GM12878 (cell line): ENCODE measurements around the gene BMP7. TPM values are rescaled to one million over a fixed set of nuclear protein-coding genes. Genes with fewer than 3 reads are reported as not detected.

Experiments
- ATAC-seq: fragments of 200-7000 bp; cut with Tn5 transposase; 3 replicates; pipeline ENCODE4 v1.9.1; 2020; ENCODE audit warnings: mild to moderate bottlenecking, moderate library complexity
- BruUV-seq: library from RNA; stranded (reverse); fragments of 400-500 nt; replicated peaks from 2 replicates; lab custom pipeline; 2021; lab: Mats Ljungman, UMichigan
- CTCF ChIA-PET: fragments of 300-600 bp; sonication (Branson Sonifier 250); formaldehyde crosslinking; extraction: SDS; loops from one replicate; lab custom pipeline; 2021; ENCODE audit warnings: inconsistent platforms; lab: Yijun Ruan, JAX
- POLR2A ChIA-PET: fragments of 350-600 bp; formaldehyde crosslinking; extraction: SDS; loops from one replicate; lab custom pipeline; 2021; ENCODE audit warnings: inconsistent platforms; lab: Charles Lee
- RAD21 ChIA-PET: fragments of 300-600 bp; sonication (Branson Sonifier 250); formaldehyde crosslinking; loops from one replicate; lab custom pipeline; 2023; ENCODE audit warnings: antibody characterized with exemption; ENCODE audit not compliant: unreplicated experiment; lab: Charles Lee
- SMC1A ChIA-PET: fragments of 300-600 bp; sonication (Branson Sonifier 250); formaldehyde crosslinking; loops from one replicate; lab custom pipeline; 2023; ENCODE audit not compliant: unreplicated experiment, uncharacterized antibody; lab: Charles Lee
- DNase-seq: peaks from one replicate; pipeline ENCODE4 v3.0.0-alpha.2; 2011; ENCODE audit warnings: low read depth, low spot score
- FAIRE-seq: peaks from 3 replicates; lab custom pipeline; 2011; peaks lifted over from hg19 to GRCh38; lab: Jason Lieb, UNC
- H2AFZ ChIP-seq: 2 replicates; pipeline ENCODE4 v1.6.0; 2011; ENCODE audit warnings: low read depth, low read length, control low read depth; ENCODE audit not compliant: control insufficient read depth
- H3K27ac ChIP-seq: 2 replicates; pipeline ENCODE4 v1.5.1; 2011; ENCODE audit warnings: control low read depth; ENCODE audit not compliant: control insufficient read depth, insufficient read depth
- H3K27me3 ChIP-seq, 2 experiments: replicated peaks in 1 of 2; 2 replicates each; pipeline versions ENCODE4 v1.6.0 to v1.6.1; 2011; ENCODE audit warnings: low read length in 1 of 2; ENCODE audit not compliant: control insufficient read depth in 2 of 2, insufficient read depth in 2 of 2
- H3K36me3 ChIP-seq, 2 experiments: 2 replicates each; pipeline ENCODE4 v1.5.1; 2011; ENCODE audit warnings: low read length in 1 of 2; ENCODE audit not compliant: control insufficient read depth in 2 of 2, insufficient read depth in 2 of 2
- H3K4me1 ChIP-seq: 2 replicates; pipeline ENCODE4 v1.6.1; 2011; ENCODE audit warnings: mild to moderate bottlenecking, low read length, moderate library complexity, mixed read lengths; ENCODE audit not compliant: control insufficient read depth, insufficient read depth
- H3K4me2 ChIP-seq: 2 replicates; pipeline ENCODE4 v1.6.0; 2011; ENCODE audit warnings: control low read depth; ENCODE audit not compliant: control insufficient read depth, insufficient read depth
- H3K4me3 ChIP-seq: fragments of 200-600 bp; sonication (generic); 2 replicates; pipeline ENCODE4 v1.5.1; 2016
- H3K79me2 ChIP-seq: 2 replicates; pipeline ENCODE4 v1.6.0; 2011; ENCODE audit warnings: low read length; ENCODE audit not compliant: control insufficient read depth, insufficient read depth
- H3K9ac ChIP-seq: 2 replicates; pipeline ENCODE4 v1.8.0; 2011; ENCODE audit warnings: low read length, control low read depth, mixed read lengths; ENCODE audit not compliant: control insufficient read depth, insufficient read depth
- H3K9me3 ChIP-seq: replicated peaks from 3 replicates; pipeline ENCODE4 v1.5.1; 2011; ENCODE audit warnings: mild to moderate bottlenecking, low read length; ENCODE audit not compliant: control insufficient read depth, insufficient read depth
- H4K20me1 ChIP-seq: 2 replicates; pipeline ENCODE4 v1.6.0; 2011; ENCODE audit not compliant: control insufficient read depth, insufficient read depth
- ETV6 ChIP-seq, 2 experiments: fragments of 450-650 bp in 1 of 2; IDR thresholded peaks in 1 of 2; conservative IDR thresholded peaks in 1 of 2; 2 replicates each; pipeline ENCODE4 v1.6.1; 2014; ENCODE audit warnings: antibody characterized with exemption in 1 of 2, borderline replicate concordance in 1 of 2, low read depth in 1 of 2, mild to moderate bottlenecking in 1 of 2, moderate library complexity in 1 of 2
- NFXL1 ChIP-seq: fragments of 450-650 bp; IDR thresholded peaks from 2 replicates; pipeline ENCODE4 v1.6.1; 2017; ENCODE audit warnings: antibody characterized with exemption, mild to moderate bottlenecking, borderline replicate concordance
- RUNX3 ChIP-seq: IDR thresholded peaks from 2 replicates; pipeline ENCODE4 v1.6.1; 2012; ENCODE audit warnings: low read length, inconsistent platforms
- ZBED1 ChIP-seq: IDR thresholded peaks from 2 replicates; pipeline ENCODE4 v1.6.1; 2016; ENCODE audit warnings: borderline replicate concordance
- WGBS: methylation state at CpG from one replicate; pipeline ENCODE4 v1.1.6; 2016; ENCODE audit warnings: low lambda C conversion rate; ENCODE audit not compliant: insufficient replicate concordance, insufficient coverage; ENCODE audit errors: missing lambda C conversion rate; 5-methylcytosine and 5-hydroxymethylcytosine counted together
- in situ Hi-C: fragments of 300-500 bp; cut with MboI; formaldehyde crosslinking; loops from 9 replicates; pipeline ENCODE4 v1.14.3; 2018; ENCODE audit warnings: mixed read lengths
- intact Hi-C: fragments of 100-400 bp; cut with micrococcal nuclease; formaldehyde crosslinking; loops from one replicate; pipeline ENCODE4 v1.14.2; 2022; ENCODE audit not compliant: unreplicated experiment
- polyA plus RNA-seq, 11 experiments: library from polyadenylated mRNA; depleted of rRNA in 4 of 11; unstranded in 6 of 11; stranded (reverse) in 5 of 11; fragments of >200 nt; fragmentation: Nextera tagmentation in 4 of 11; fragmentation: Illumina TruSeq in 1 of 11; extraction: Ambion mirVana in 4 of 11; extraction: Trizol in 1 of 11; gene quantifications; 1 replicate in 1 of 11; 2 replicates in 10 of 11; pipeline versions ENCODE4 v1.2.1 to v1.2.3, GENCODE V29; 2011 to 2016; ENCODE audit warnings: inconsistent platforms in 2 of 11, missing spikeins in 2 of 11, low read depth in 1 of 11
- total RNA-seq, 4 experiments: library from RNA; depleted of rRNA in 3 of 4; stranded (reverse); fragments of >200 nt in 3 of 4; fragmentation: Illumina TruSeq in 1 of 4; extraction: Trizol in 1 of 4; gene quantifications; 2 replicates each; pipeline versions ENCODE4 v1.2.1 to v1.2.3, GENCODE V29; 2013 to 2021

The BMP7 gene
- total and polyA plus RNA-seq, 10 of the 15 experiments (the other 5 are each of a cell fraction or from before 2014, with no cell fraction given), result 0.18 to 0.51 (median 0.28) TPM; not detected in 7

- Histone ChIP-seq H2AFZ (no peak overlapping the region), H3K79me2 (no peaks in the 10 kb centered on the region), H3K4me3 (no peak overlapping the region), H3K9me3 (no peaks in the 10 kb centered on the region), H3K27ac (no peak overlapping the region), H3K36me3 (no peaks in the 10 kb centered on the region), H4K20me1 (no peaks in the 10 kb centered on the region), H3K4me2 (no peak overlapping the region), H3K4me1 (no peaks in the 10 kb centered on the region), H3K27me3 (no peaks in the 10 kb centered on the region; a peak in 2 of 4 replicates), H3K9ac (no peak overlapping the region)
- ChIA-PET RAD21 (no interaction called here), SMC1A (no interaction called here), CTCF (no interaction called here), POLR2A (no interaction called here)
- BruUV-seq, result no TSS peak
- intact Hi-C loops (no loop called here), in situ Hi-C loops (no loop called here)
- TF ChIP-seq ZBED1, result no peak
- TF ChIP-seq NFXL1, result 0 out of 2 replicates have a peak, but pooled peaks have one; percentile 12
- ATAC-seq, result no peak
- no peak for DNase-seq
- FAIRE-seq, result no peak
- WGBS, result 17% methylated on average over 8 of the region's 8 CpGs
Measured at GRCh38 chr20:57230247-57230646, 36.2 kb downstream of the BMP7 start.

GRCh38 chr20:57229490-57229889 is 37.0 kb downstream of the BMP7 start:
- Histone ChIP-seq H2AFZ (no peak overlapping the region), H3K4me3 (no peak overlapping the region), H4K20me1 (no peaks in the 10 kb centered on the region), H3K27ac (no peak overlapping the region), H3K4me2 (no peak overlapping the region), H3K36me3 (no peaks in the 10 kb centered on the region), H3K27me3 (no peaks in the 10 kb centered on the region; a peak in 2 of 4 replicates), H3K9me3 (no peaks in the 10 kb centered on the region), H3K4me1 (no peaks in the 10 kb centered on the region), H3K79me2 (no peaks in the 10 kb centered on the region), H3K9ac (no peak overlapping the region)
- BruUV-seq, result no TSS peak
- ChIA-PET POLR2A (no interaction called here), CTCF (no interaction called here), SMC1A (interaction anchor here (0.8 kb wide), 1 partner anchor 49 kb away, joined by 3 read pairs; no protein-coding TSS in a partner anchor), RAD21 (no interaction called here)
- intact Hi-C loops (no loop called here), in situ Hi-C loops (no loop called here)
- TF ChIP-seq ETV6 (conservative IDR thresholded peaks at IDR 0.05 in 1 of 2, IDR thresholded peaks at IDR 0.05 in 1 of 2; ENCODE audit: borderline replicate concordance in 1 of 2, low read depth in 1 of 2) (peak in 1 of 2 experiments; percentile 91; a peak in 2 of 4 replicates), RUNX3 (no peak)
- DNase-seq (no peak), FAIRE-seq (no peak), ATAC-seq (no peak)
- 16% methylated on average over 4 of the region's 4 CpGs for WGBS
